Osteoblast (primary cell): ENCODE results near the gene KIAA0319L. TPM values are rescaled to one million over a fixed set of nuclear protein-coding genes. Genes with fewer than 3 reads are reported as not detected.
A peak's percentile ranks its signal among the peaks of the same experiment; 100 is the strongest.

Experiments
- DNase-seq: peaks from one replicate; pipeline ENCODE4 v3.0.0; 2011; ENCODE audit warnings: low spot score, mixed read lengths; ENCODE audit not compliant: insufficient read length; ENCODE audit errors: missing footprints
- H2AFZ ChIP-seq: 2 replicates; pipeline ENCODE4 v1.6.0; 2011; ENCODE audit warnings: mild to moderate bottlenecking, low read length
- H3K27ac ChIP-seq: 2 replicates; pipeline ENCODE4 v1.5.1; 2011; ENCODE audit warnings: mild to moderate bottlenecking, low read depth, low read length, moderate library complexity
- H3K27me3 ChIP-seq: 2 replicates; pipeline ENCODE4 v1.6.0; 2012; ENCODE audit warnings: mild to moderate bottlenecking, control low read depth, inconsistent platforms, low read length, moderate library complexity; ENCODE audit not compliant: insufficient read depth
- H3K36me3 ChIP-seq: 2 replicates; pipeline ENCODE4 v1.5.1; 2011; ENCODE audit warnings: mild to moderate bottlenecking, low read length, control low read depth, moderate library complexity; ENCODE audit not compliant: insufficient read depth
- H3K4me1 ChIP-seq: 2 replicates; pipeline ENCODE4 v1.5.1; 2011; ENCODE audit warnings: mild to moderate bottlenecking, low read length, control low read depth, moderate library complexity; ENCODE audit not compliant: insufficient read depth
- H3K4me2 ChIP-seq: 2 replicates; pipeline ENCODE4 v1.6.0; 2011; ENCODE audit warnings: mild to moderate bottlenecking, low read length; ENCODE audit not compliant: insufficient read depth
- H3K4me3 ChIP-seq: fragments of 200-600 bp; sonication (generic); 3 replicates; pipeline ENCODE4 v1.5.1; 2012; ENCODE audit warnings: mild to moderate bottlenecking, low read length, inconsistent platforms; ENCODE audit not compliant: insufficient read depth
- H3K79me2 ChIP-seq: 2 replicates; pipeline ENCODE4 v1.6.0; 2012; ENCODE audit warnings: mild to moderate bottlenecking, low read length, control low read depth, inconsistent platforms; ENCODE audit not compliant: insufficient read depth
- H3K9me3 ChIP-seq: 2 replicates; pipeline ENCODE4 v1.5.1; 2011; ENCODE audit warnings: low read depth, low read length, control low read depth
- H4K20me1 ChIP-seq: 2 replicates; pipeline ENCODE4 v1.6.0; 2012; ENCODE audit warnings: mild to moderate bottlenecking, low read length, control low read depth; ENCODE audit not compliant: insufficient read depth
- total RNA-seq: library from RNA; depleted of rRNA; stranded (reverse); fragments of >200 nt; gene quantifications from 2 replicates; pipeline ENCODE4 v1.2.3, GENCODE V29; 2012
- TF ChIP-seq, protein P1 (sequence below): IDR thresholded peaks from 2 replicates; pipeline ENCODE4 v1.5.1; 2011; ENCODE audit warnings: mild to moderate bottlenecking, low read depth, low read length, moderate library complexity; ENCODE audit errors: extremely low read depth

The KIAA0319L gene
- total RNA-seq, 1 donor, result 44.9 TPM

DNA sequence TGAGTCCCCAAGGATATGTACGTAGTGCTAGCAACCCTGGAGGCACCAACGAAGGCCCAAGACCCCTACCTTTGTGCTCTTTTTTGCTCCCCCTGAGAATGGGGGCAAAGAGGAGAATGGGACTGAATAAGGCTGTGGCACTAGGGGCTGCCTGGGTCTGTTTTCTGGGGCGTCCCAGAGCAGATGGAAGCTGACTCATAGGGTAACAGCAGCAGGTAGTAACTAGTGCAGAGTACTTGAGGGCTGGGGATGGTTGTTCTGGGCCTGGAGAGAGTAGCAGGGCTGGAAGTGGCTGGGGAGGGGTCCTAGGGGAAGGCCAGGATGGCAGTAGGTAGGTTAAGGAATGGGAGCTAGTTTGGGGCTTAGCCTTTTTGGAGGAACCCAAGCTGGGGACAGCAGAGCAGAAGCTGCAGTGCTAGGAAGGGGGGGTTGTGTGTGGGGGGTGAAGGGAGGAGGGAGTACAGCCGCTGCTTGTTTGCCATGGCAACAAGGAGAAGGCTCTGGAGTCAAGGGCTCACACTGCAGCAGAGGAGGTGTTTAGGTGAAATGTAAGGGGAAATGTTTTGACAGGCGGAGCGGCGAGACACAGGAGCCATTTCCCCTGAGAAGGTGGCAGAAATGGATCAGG lies 2.2 kb upstream of the KIAA0319L start:
- peaks cover 39% of the 10 kb centered on the region for H3K79me2 ChIP-seq
- no peaks in the 10 kb centered on the region for H3K27me3 ChIP-seq
- H3K27ac ChIP-seq, result no peak overlapping the region
- peak overlapping the region; percentile 80 for H3K4me3 ChIP-seq
- TF ChIP-seq, protein P1, sequence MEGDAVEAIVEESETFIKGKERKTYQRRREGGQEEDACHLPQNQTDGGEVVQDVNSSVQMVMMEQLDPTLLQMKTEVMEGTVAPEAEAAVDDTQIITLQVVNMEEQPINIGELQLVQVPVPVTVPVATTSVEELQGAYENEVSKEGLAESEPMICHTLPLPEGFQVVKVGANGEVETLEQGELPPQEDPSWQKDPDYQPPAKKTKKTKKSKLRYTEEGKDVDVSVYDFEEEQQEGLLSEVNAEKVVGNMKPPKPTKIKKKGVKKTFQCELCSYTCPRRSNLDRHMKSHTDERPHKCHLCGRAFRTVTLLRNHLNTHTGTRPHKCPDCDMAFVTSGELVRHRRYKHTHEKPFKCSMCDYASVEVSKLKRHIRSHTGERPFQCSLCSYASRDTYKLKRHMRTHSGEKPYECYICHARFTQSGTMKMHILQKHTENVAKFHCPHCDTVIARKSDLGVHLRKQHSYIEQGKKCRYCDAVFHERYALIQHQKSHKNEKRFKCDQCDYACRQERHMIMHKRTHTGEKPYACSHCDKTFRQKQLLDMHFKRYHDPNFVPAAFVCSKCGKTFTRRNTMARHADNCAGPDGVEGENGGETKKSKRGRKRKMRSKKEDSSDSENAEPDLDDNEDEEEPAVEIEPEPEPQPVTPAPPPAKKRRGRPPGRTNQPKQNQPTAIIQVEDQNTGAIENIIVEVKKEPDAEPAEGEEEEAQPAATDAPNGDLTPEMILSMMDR, result no peak
- peak; percentile 83 for DNase-seq
- H3K4me2 ChIP-seq, result peak overlapping the region; percentile 88
- peaks cover 60% of the 10 kb centered on the region for H4K20me1 ChIP-seq
- peaks cover 18% of the 10 kb centered on the region for H3K36me3 ChIP-seq
- H3K9me3 ChIP-seq, result no peaks in the 10 kb centered on the region
- no peak overlapping the region for H2AFZ ChIP-seq
- peaks cover 45% of the 10 kb centered on the region for H3K4me1 ChIP-seq

DNA sequence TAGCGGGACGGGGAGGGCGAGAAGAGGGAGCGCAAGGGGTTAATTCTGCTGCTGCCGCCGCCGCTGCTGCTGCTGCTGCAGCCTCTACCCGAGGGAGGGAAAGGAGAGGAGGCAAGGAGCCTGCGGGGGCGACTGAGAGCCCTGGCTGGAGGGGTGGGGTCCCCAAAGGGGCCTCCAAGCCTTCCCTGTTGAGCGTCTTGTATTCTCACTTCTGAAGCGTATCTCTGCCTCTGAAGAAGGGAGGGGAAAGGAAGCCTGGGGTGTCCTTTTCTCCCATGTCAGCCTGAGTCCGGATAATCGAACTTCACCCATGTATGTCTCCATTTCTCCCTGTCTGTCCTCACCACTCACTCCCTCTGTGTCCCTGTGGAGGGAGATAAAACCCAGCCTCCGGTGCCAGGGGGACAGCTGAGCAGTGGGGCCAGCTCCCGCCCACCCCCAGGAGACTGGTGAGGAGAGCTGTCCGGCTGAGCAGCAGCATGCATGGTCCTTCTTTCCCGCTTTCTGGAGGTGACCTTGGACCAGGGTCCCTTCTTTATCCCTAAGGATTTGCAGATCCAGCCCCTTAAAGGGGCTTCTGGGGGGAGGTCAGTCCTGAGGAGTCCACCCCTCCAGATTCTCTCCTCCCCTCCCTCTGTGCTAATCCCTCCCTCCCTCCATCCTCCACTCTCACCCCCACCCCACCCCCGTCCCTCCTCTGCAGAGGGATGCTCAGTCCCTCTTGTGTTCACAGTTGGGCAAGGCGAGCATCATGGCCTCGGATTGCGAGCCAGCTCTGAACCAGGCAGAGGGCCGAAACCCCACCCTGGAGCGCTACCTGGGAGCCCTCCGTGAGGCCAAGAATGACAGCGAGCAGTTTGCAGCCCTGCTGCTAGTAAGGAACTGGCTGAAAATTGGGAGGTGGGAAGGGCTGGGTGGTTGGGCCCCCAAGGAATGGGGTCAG lies 1.4 kb upstream of the KIAA0319L start:
- peaks cover 14% of the 10 kb centered on the region for H3K36me3 ChIP-seq
- H4K20me1 ChIP-seq, result peaks cover 54% of the 10 kb centered on the region
- peak overlapping the region; percentile 80 for H3K4me3 ChIP-seq
- H3K27me3 ChIP-seq, result no peaks in the 10 kb centered on the region
- H3K27ac ChIP-seq, result peak overlapping the region; percentile 80
- TF ChIP-seq, protein P1, result peak; percentile 6
- H3K9me3 ChIP-seq, result no peaks in the 10 kb centered on the region
- H3K4me1 ChIP-seq, result peaks cover 48% of the 10 kb centered on the region
- no peak overlapping the region for H2AFZ ChIP-seq
- H3K79me2 ChIP-seq, result peaks cover 47% of the 10 kb centered on the region
- peak overlapping the region; percentile 88 for H3K4me2 ChIP-seq
- DNase-seq, result peak; percentile 89

DNA sequence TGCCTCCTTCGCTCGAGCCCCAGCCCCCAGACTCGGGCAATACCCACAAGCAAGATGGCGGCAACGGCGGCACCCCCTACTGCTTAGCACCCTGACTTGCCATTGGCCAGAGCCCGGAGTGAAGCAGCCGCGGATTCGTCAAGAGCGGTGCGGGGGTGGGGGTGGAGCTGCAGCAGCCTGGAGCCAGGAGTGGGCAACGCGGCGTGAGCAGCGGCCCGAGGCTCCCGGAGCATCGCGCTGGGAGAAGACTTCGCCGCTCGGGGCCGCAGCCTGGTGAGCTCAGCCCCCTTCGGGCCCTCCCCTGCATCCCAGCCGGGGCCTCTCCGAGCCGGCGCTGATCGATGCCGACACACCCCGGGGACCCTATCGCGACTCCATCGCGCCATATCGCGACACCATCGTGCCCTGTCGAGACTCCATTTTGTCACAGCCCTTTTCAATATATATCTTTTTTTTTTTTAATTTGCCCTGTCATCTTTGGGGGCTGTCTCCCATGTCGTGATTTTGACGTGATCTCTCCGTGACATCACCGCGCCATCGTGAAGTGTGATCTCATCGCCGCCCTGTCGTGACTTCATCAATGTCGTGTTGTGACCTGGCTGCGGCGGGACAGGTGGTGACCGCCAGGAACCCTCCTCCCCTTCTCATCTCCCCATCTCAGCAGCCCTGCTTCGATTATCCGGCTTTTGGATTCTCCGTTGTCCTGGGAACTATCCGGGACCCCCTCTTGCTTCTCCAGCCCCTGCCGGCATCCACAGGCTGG lies 589 bp upstream of the KIAA0319L start, which contains the start of gene NCDN:
Gene NCDN (plus strand): TSS at position 189 of the 763 bp plus-strand sequence. CDS start 392 bp downstream, at position 581.
- Histone ChIP-seq H3K36me3 (peaks cover 15% of the 10 kb centered on the region), H3K27ac (peak within 1 kb of the TSS; percentile 80), H3K4me2 (peak within 1 kb of the TSS; percentile 88), H3K9me3 (no peaks in the 10 kb centered on the region), H4K20me1 (peaks cover 54% of the 10 kb centered on the region), H3K27me3 (no peaks in the 10 kb centered on the region), H3K79me2 (peaks cover 52% of the 10 kb centered on the region), H2AFZ (peak within 1 kb of the TSS; percentile 91), H3K4me3 (peak within 1 kb of the TSS; percentile 80), H3K4me1 (peaks cover 48% of the 10 kb centered on the region)
- TF ChIP-seq, protein P1, result no peak
- DNase-seq, result peak; percentile 99
